GM19035 (cell line): ENCODE results near the gene TEX48.

Experiments
- ATAC-seq: cut with Tn5 transposase; IDR thresholded peaks from one replicate; pipeline ENCODE4 v1.9.1; 2021; ENCODE audit not compliant: unreplicated experiment

Gene TEX48

DNA sequence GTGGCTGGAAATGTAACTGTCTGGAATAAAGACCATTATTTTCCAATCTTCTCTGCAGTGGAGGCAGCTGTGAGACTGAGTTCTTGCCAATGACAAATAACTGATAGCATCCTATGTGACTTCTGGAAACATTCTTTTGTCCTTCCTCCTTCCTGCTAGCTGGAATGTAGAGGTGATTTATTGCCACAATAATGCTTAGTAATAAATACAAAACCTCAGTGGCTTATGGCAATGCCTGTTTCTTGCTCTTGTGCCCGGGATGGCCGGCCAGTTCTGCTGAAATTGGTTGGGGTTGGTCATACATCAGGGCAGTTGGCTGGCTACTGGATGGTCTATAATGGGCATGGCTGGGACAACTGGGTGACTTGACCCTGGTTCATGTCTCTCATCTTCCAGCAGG lies 12.2 kb upstream of the TEX48 start:
- ATAC-seq: no peak

DNA sequence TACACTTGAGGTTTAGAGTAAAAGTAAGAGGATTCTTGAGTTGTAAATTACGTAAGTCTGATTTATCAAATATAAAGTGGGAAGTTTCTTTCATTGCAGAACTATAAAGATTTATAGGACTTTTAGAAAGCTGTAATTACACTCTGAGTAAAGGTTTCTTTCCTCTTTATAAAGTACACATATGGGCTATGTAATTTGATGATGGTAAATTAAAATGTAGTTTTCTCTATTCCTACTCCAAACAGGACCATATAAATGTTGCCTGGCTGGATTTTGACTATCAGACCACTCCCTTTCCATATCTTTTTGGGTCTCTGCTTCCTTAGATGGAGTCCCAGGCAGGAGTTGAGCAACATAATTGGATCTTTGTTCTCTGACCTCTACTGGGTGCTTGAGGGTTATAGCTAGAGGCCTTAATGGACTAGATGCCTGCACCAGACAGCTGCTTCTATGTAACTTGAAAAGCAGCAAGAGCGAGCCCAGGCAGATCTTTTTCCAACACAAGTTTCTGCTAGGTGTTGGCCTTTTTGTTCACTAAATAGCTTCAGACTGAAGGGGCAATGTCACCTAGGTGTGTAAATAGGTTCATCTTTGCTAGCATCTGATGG lies 11.4 kb upstream of the TEX48 start:
- ATAC-seq: no peak

DNA sequence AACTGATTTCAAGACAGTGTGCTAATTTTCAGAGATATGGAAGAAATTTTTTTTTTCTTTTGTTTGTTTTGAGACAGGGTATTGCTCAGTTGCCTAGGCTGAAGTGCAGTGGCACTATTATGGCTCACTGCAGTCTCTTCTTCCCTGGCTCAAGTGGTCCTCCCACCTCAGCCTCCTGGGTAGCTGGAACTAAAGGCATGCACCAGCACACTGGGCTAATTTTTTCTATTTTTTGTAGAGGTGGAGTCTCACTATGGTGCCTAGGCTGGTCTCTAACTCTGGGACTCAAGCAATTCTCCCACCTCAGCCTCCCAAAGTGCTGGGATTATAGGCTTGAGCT lies 9.9 kb upstream of the TEX48 start:
- ATAC-seq: no peak

DNA sequence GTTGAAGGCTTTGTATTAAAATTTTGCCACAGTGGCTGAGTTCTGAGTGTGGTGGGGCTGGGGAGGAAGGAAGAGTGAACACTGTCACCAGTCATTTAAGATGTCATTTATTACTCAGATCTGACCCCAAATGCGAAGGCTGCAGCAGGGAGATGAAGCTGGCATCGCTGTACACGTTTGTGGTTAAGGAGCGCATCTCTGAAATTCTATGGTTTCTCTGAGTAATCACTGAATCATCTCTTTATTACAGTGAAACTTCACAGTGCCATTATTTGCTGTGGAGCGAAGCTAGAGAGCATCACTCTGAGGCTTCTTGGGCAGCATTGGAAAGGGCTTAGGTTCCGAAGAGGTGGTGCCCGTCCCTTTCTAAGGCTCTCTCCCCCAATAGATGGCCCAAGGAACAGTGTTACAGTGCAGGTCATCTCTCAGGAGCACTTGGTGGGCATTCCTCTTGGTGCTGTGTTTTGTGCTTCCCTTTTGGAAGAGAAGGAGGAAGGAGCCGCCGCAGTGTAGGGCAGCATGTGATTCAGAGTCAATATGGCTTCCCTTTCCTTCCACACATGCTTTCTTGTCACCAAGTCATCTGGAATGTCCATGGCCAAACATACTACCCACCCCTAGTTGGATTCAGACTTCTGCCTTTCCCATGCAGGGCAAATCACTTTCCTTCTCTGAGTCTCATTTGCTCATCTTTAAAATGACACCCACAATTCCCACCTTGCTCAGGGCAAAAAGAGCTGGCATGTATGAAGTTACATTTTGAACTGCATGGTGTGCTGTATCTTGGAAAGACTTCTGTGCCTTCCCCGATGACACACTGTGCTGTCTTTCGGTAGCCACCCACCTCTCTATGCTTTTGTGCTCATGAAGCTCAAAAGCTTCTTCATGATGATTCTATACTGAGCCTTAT lies 9.3 kb upstream of the TEX48 start:
- ATAC-seq: peak; percentile 60

DNA sequence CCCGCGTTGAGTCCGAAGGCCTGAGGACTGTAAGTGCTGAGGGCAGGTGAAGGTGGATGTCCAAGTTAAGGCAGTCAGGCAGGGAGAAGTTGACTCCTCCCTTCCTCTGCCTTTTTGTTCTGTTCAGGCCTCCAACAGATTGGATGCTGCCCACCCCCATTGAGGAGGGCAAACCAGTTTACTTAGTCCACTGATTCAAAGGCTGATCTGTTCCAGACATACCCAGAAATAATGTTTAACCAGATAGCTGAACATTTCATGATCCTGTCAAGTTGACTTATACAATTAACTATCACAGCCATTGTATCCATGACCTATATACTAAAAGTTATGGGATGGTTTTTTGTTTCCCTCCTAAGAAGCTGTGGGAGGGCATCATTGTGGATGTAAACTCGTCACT lies 8.3 kb upstream of the TEX48 start:
- ATAC-seq: no peak

DNA sequence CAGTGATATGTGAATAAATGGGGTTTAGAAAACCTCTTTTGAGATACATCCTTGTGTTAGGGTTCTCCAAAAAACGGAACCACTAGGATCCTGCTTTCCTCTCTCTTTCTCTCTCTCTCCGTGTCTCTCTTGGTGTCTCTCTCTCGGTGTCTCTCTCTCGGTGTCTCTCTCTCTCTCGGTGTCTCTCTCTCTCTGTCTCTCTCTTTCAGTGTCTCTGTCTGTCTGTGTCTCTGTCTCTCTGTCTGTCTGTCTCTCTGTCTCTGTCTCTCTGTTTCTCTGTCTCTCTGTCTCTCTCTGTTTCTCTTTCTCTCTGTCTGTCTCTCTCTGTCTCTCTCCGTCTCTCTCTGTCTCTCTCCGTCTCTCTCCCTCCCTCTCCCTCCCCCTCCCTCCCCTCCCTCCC lies 7.8 kb upstream of the TEX48 start:
- ATAC-seq: no peak

DNA sequence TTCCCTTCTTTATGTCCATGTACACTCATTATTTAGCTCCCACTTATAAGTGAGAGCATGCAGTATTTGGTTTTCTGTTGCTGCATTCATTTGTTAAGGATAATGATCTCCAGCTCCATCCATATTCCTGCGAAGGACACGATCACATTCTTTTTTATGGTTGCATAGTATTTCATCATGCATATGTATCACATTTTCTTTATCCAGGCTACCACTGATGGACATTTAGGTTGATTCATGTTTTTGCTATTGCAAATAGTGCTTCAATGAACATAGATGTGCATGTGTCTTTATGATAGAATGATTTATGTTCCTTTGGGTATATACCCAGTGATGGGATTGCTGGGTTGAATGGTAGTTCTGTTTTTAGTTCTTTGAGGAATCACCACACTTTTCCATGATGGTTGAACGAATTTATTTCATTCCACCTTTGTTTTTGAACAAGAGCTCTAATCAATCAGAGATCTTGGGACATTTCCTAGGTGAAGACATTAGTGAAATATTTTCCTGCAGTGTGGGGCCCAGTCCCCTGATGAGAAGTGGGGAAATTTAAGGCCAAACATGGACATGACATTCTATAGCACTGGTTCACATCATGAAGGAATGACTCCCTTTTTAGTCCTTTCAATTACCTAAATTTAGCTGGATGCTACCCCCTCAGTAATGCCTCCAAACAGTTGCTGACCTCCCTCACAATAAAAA lies 7.1 kb upstream of the TEX48 start:
- ATAC-seq: no peak

DNA sequence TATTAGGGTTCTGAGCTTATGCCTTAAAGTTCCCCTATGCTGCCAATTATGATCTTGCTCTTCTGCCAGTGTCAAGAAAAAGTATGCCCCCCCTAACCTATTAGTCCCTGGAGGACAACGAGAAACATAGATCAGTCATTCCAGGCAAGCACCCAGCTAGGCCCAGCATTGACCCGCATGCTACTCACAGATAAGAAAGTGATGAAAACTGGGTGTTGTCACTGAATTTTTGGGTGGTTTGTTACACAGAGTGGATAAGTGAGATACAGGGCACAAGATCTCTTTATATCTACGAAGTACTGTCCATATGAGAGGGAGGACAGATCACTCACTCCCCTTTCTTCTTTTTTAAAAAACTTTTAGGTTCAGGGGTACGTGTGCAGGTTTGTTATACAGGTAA lies 6.4 kb upstream of the TEX48 start:
- no peak for ATAC-seq

DNA sequence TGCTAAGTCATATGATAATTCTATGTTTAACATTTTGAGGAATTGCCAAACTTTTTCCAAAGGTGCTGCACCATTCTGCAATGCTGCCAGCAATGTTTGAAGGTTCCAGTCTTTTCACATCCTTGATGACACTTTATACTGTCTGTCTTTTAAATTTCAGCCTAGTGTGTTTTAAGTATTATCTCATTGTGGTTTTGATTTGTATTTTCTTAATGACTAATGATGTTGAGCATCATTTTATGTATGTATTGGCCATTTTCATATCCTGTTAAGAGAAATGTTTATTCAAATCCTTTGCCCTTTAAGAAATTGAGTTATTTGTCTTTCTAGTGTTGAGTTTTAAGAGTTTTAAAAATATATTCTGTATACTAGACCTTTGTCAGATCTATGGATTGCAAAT lies 5.0 kb upstream of the TEX48 start:
- no peak for ATAC-seq

DNA sequence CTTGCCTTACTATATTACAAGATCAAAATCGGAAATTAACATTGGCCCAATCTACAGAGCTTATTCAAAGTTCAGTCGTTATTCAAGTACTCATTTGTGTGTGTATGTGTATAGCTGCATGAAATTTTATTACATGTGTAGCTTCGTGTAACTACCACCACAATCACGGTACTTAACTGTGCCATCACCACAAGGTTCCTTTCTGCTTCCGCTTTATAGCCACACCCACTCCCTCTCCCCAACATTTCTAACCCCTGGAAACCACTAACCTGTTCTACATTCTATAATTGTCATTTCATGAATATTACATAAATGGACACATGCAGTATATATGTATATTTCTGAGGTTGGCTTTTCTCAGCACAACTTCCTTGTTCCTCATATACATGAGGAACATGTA lies 4.0 kb upstream of the TEX48 start:
- no peak for ATAC-seq

DNA sequence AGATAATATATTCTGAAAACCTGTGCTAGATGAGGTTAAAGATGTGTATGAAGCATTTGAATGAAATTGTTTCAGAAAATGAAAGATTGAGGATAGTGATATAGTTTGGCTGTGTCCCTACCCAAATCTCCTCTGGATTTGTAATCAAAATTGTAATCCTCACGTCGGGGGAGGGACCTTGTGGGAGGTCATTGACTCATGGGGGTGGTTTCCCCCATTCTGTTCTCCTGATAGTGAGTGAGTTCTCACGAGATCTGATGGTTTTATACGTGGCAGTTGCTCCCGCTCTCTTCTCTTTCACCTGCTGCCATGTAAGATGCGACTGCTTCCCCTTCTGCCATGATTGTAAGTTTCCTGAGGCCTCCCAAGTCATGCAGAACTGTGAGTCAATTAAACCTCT lies 2.0 kb upstream of the TEX48 start:
- no peak for ATAC-seq

DNA sequence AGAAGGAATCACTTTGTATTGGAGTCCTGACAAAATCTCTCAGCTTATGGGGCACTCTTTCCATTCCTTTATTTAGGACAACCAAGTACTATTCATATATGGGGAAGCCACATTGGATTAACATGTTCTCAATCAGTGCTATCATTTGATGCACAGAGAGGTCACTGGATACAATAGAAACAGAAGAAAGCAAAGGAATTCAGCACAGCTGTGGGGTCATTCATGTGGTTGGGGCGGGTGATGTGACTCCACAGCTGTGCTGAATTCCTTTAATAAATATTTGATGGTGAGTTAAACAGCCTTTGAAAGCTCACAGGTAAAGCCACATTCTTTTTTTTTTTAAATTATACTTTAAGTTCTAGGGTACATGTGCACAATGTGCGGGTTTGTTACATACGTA lies 854 bp upstream of the TEX48 start:
- no peak for ATAC-seq

DNA sequence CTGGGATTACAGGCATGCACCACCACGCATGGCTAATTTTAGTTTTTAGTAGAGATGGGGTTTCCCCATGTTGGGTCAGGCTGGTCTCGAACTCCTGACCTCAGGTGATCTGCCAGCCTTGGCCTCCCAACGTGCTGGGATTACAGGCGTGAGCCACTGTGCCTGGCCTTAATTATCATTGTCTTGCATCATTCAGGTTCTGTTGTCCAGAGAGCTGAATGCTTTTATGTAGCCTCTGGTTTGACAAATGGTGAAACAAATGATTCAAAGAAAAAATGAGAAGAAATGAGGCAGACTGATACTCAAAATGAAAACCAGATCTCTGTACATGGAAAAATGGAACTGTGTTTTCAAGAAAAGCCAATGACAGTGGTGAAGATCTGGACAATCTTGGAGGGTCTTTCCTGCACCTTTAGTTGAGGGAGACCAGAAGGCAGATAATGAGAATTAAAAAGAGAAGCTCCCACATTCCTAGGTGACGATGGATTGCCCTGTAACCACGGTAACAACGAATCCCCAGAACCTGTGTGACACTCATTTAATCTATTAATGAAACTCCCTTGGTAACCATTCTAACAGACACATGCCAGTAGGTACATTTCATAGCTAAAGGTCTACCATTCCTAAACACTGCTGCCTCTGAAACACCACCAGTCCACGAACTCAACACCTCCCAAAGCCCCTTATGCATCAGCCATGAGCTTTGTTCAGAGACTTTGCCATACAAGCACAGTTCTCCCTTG lies 1.6 kb downstream of the TEX48 start:
- no peak for ATAC-seq

DNA sequence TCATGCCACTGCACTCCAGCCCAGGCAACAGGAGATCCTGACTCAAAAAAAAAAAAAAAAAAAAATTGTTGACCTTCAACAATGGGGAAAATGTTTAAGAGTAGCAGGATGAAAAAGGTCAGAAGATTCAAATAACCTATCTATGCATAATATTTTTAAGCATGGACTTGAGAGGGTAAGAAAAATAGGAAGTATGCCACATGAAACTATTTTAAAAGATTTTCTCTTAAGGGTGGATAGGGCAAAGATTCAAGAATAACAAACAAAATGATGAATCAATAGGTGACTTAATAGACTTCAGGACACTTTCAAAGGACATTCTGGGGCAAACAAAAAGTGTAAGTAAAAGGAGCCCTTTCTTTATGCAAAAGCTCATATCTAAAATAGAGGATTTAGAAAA lies 3.2 kb downstream of the TEX48 start:
- ATAC-seq: no peak

DNA sequence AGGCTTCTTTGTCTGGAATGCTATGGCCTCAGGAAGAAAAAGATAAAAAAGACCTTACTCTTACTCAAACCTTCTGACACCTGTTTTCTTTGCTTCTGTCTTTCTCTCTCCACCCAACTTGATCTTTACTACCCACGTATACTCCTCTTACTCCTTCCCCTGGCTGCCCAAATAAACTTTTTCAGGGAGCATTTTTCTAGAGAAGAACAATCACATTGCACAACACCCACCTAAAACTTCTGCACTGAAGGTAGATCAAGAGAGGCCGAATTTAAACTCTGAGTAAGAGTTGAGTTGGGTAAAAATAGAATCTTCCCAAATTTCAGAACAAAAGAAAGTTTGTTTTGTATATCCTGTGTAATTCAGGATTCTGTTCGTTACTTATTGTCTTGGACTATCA lies 3.9 kb downstream of the TEX48 start:
- no peak for ATAC-seq

DNA sequence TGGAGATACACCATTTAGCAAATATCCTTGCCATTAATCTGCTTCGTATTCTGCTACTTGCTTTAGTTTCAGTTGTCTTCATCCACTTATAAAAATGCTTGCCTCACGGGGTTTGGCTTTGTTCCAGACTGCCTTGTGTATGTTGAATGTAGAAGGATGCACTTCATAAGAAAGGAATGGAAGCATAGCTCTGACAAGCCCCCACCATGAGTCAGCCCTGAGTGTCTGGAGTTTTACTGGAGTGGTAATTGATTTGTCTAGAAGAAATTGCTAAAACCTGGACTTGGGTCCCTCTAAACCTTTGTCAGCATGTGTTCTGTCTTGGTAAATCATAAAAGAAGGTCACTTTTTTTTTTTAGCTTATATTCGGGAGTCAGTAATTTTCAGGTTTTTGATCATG lies 4.6 kb downstream of the TEX48 start:
- no peak for ATAC-seq

DNA sequence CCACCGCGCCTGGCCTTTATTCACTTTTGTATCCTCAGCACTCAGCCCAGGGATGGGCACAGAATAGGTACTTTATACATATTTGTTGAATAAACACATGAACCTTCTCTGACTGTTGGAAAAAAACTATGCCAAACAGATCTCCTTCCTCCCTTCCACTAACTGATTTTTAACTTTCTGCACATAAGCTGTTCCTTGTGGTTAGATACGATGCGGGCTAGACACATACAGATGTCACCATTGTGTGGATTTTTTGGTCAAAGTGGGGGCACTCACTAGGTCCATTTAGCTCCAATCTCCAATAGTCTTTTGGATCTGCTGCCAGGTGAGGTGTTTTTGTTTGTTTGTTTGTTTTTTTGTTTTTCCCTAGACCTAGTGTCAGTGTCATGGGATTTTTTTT lies 5.1 kb downstream of the TEX48 start:
- ATAC-seq: no peak

DNA sequence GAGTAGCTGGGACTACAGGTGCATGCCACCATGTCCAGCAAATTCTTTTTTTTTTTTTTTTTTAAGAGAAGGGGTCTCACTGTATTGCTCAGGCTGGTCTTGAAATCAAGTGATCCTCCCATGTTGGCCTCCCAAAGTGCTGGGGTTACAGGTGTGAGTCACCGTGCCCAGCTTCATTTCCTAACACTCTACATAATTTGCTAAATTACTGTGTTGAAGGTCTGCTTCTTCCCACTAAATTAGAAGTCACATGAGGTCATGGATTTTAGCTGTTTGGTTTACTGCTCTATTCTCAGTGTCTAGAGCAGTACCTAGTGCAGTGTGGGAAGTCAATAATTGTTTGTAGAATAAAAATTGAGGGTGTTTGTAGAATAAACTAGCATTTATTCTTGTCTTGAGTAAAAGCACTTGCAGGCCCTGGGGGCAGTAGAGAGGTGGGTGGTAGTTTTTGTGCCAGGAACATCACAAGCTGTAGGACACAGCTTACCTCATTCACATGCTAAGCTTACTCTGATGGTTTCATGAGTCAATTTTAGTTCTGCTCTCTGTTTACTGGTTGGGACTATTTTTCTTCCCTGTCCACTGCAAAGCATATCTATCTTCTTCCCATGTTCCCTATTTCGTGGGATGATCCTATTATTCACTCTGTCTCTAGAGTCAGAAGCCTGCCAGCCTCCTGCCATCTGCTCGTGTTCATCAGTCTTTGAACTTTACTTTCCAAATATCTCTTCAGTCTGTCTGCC lies 7.0 kb downstream of the TEX48 start:
- no peak for ATAC-seq

DNA sequence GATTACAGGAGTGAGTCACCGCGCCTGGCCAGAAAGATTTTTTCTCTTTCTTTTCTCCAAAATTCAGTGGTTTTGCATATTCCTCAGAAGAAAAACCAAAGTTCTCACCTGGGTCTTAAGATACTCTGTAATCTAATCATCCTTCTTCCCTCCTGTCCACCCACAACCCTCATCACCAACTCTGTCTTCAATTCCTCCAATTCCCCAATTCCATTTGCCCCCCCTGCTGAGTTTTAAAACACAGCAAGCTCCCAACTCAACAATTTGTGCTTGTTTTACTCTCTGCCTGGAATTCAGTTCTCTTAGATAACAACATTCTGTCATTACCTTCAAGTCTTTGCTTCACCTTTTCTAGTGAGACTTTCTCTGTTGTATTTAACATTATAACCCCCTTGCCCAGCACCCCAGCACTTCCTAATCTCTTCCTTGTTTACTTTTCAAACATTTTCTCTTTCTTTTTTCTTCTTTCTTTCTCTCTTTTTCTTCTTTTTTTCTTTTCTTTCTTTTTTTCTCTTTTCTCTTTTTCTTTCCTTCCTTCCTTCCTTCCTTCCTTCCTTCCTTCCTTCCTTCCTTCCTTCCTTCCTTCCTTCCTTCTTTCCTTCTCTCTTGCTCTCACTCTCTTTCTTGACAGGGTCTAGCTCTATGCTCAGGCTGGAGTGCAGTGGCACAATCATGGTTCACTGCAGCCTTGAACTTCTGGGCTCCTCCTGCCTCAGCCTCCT lies 7.8 kb downstream of the TEX48 start:
- ATAC-seq: no peak

DNA sequence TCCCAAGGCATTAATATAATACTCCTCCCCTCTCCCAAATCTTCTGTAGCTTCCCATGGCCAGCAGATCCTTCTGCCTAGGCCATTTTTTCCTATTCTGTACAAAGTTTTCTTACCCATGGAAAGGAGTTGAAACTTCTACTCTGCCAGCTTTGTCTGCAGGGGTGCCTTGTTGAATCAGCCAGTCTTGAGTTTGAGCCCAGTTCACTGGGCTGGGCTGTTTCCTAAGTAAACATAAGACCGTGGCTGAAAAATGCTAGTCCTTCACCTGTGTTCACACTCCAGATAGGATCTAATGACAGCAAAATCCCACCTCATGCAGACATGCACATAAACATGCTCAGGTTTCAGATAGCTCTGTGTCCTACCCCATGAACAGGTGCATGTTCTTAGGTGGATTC lies 10.4 kb downstream of the TEX48 start:
- no peak for ATAC-seq
